Trophoblast cell (in vitro differentiated cells and primary cell): ENCODE results near the gene GSS.
"Not testable (repeated sequence)": the region's sequence is repeated elsewhere in the genome, so short reads cannot be mapped to it uniquely, and the experiment has no call there.

Source experiments
- DNase-seq, 2 donors: peaks; one replicate each; pipeline ENCODE4 v3.0.0-alpha.2; 2016
- H2AFZ ChIP-seq: 2 replicates; pipeline ENCODE4 v1.6.1; 2013; ENCODE audit warnings: low read length, moderate library complexity, mild to moderate bottlenecking; ENCODE audit not compliant: insufficient read depth, poor library complexity
- H2AK5ac ChIP-seq: 2 replicates; pipeline ENCODE4 v1.6.1; 2013; ENCODE audit warnings: mild to moderate bottlenecking, low read length
- H2BK120ac ChIP-seq: 2 replicates; pipeline ENCODE4 v1.6.1; 2013; ENCODE audit warnings: low read length, mild to moderate bottlenecking, moderate library complexity; ENCODE audit not compliant: insufficient read depth, poor library complexity
- H2BK12ac ChIP-seq: 2 replicates; pipeline ENCODE4 v1.6.1; 2013; ENCODE audit warnings: mild to moderate bottlenecking, low read length, moderate library complexity
- H2BK5ac ChIP-seq: 2 replicates; pipeline ENCODE4 v1.6.1; 2013; ENCODE audit warnings: low read length, low read depth, moderate library complexity, mild to moderate bottlenecking; ENCODE audit not compliant: poor library complexity
- H3K14ac ChIP-seq: 2 replicates; pipeline ENCODE4 v1.6.1; 2013; ENCODE audit warnings: mild to moderate bottlenecking, low read length
- H3K18ac ChIP-seq: 2 replicates; pipeline ENCODE4 v1.6.1; 2013; ENCODE audit warnings: mild to moderate bottlenecking, low read length
- H3K23ac ChIP-seq: 2 replicates; pipeline ENCODE4 v1.6.1; 2013; ENCODE audit warnings: low read length
- H3K27ac ChIP-seq: 2 replicates; pipeline ENCODE4 v1.5.1; 2013; ENCODE audit warnings: low read depth, mild to moderate bottlenecking, inconsistent platforms, low read length, moderate library complexity
- H3K27me3 ChIP-seq: 2 replicates; pipeline ENCODE4 v1.6.1; 2013; ENCODE audit warnings: inconsistent platforms, mild to moderate bottlenecking, low read length, moderate library complexity; ENCODE audit not compliant: insufficient read depth
- H3K36me3 ChIP-seq, 2 experiments: 1 replicate in 1 of 2; 2 replicates in 1 of 2; pipeline ENCODE4 v1.6.1; 2013; ENCODE audit warnings: low read length in 2 of 2, mild to moderate bottlenecking in 2 of 2, moderate library complexity in 1 of 2; ENCODE audit not compliant: insufficient read depth in 2 of 2, control insufficient read depth in 1 of 2
- H3K4ac ChIP-seq: 2 replicates; pipeline ENCODE4 v1.6.1; 2013; ENCODE audit warnings: low read depth, mild to moderate bottlenecking, low read length, moderate library complexity
- H3K4me1 ChIP-seq, 2 experiments: 1 replicate in 1 of 2; 2 replicates in 1 of 2; pipeline ENCODE4 v1.6.1; 2013; ENCODE audit warnings: low read length in 2 of 2, mild to moderate bottlenecking in 2 of 2, moderate library complexity in 1 of 2; ENCODE audit not compliant: insufficient read depth in 2 of 2, control insufficient read depth in 1 of 2
- H3K4me2 ChIP-seq: 2 replicates; pipeline ENCODE4 v1.6.1; 2013; ENCODE audit warnings: inconsistent platforms, mild to moderate bottlenecking, low read length, moderate library complexity
- H3K4me3 ChIP-seq: 2 replicates; pipeline ENCODE4 v1.5.1; 2013; ENCODE audit warnings: mild to moderate bottlenecking, low read depth, low read length, inconsistent platforms
- H3K79me1 ChIP-seq: one replicate; pipeline ENCODE4 v1.6.1; 2013; ENCODE audit warnings: low read length
- H3K79me2 ChIP-seq: 2 replicates; pipeline ENCODE4 v1.6.1; 2013; ENCODE audit warnings: low read length, mild to moderate bottlenecking; ENCODE audit not compliant: control insufficient read depth, insufficient read depth, poor library complexity
- H3K9ac ChIP-seq: 2 replicates; pipeline ENCODE4 v1.6.1; 2013; ENCODE audit warnings: mild to moderate bottlenecking, low read length
- H3K9me3 ChIP-seq: 2 replicates; pipeline ENCODE4 v1.6.1; 2013; ENCODE audit warnings: low read depth, mild to moderate bottlenecking, control low read depth, inconsistent platforms, low read length; ENCODE audit not compliant: insufficient read depth
- H4K12ac ChIP-seq: 2 replicates; pipeline ENCODE4 v1.6.1; 2013; ENCODE audit warnings: low read depth, mild to moderate bottlenecking, low read length, moderate library complexity
- H4K8ac ChIP-seq: 2 replicates; pipeline ENCODE4 v1.6.1; 2013; ENCODE audit warnings: low read depth, mild to moderate bottlenecking, low read length, moderate library complexity
- H4K91ac ChIP-seq: one replicate; pipeline ENCODE4 v1.6.1; 2013; ENCODE audit warnings: low read depth, mild to moderate bottlenecking, low read length, moderate library complexity
- whole genome bisulfite sequencing: extraction: QIAGEN DNeasy Blood & Tissue Kit; methylation state at CpG from one replicate; pipeline ENCODE4 v1.1.7; 2013; ENCODE audit warnings: missing lambda C conversion rate; ENCODE audit not compliant: insufficient read length, insufficient coverage; ENCODE audit errors: extremely low coverage; 5-methylcytosine and 5-hydroxymethylcytosine counted together

Gene GSS

GRCh38 chr20:34883809-34884208 is 71.8 kb downstream of the GSS start:
- Histone ChIP-seq H4K91ac (no peak overlapping the region), H3K9ac (no peak overlapping the region), H3K23ac (no peak overlapping the region), H3K4me2 (no peak overlapping the region), H3K4me1 (no peaks in the 10 kb centered on the region), H2BK120ac (no peak overlapping the region), H3K36me3 (peaks cover 9 to 12% of the 10 kb centered on the region in 2 experiments), H2AFZ (no peak overlapping the region), H4K12ac (no peak overlapping the region), H4K8ac (no peak overlapping the region), H3K27ac (no peak overlapping the region), H2AK5ac (no peak overlapping the region), H3K18ac (no peak overlapping the region), H3K79me2 (no peaks in the 10 kb centered on the region), H2BK5ac (no peak overlapping the region), H3K27me3 (no peaks in the 10 kb centered on the region), H3K14ac (no peak overlapping the region), H3K4me3 (no peak overlapping the region), H2BK12ac (no peak overlapping the region), H3K79me1 (no peaks in the 10 kb centered on the region), H3K4ac (no peak overlapping the region), H3K9me3 (no peaks in the 10 kb centered on the region)
- DNase-seq, result no peak
- WGBS, result no CpG with 5 or more reads among the region's 4 CpGs

GRCh38 chr20:34883087-34883688 is 72.4 kb downstream of the GSS start:
- no peak overlapping the region for H3K4me3 ChIP-seq
- no peak overlapping the region for H3K23ac ChIP-seq
- no peaks in the 10 kb centered on the region for H3K79me1 ChIP-seq
- no peak overlapping the region for H3K14ac ChIP-seq
- no peaks in the 10 kb centered on the region for H3K4me1 ChIP-seq
- H3K9ac ChIP-seq, result no peak overlapping the region
- H2BK12ac ChIP-seq, result no peak overlapping the region
- no peak overlapping the region for H3K18ac ChIP-seq
- H2AK5ac ChIP-seq, result no peak overlapping the region
- no peaks in the 10 kb centered on the region for H3K27me3 ChIP-seq
- no peak overlapping the region for H3K27ac ChIP-seq
- H3K36me3 ChIP-seq, result peaks cover 9 to 12% of the 10 kb centered on the region in 2 experiments
- no peak overlapping the region for H4K91ac ChIP-seq
- H3K79me2 ChIP-seq, result no peaks in the 10 kb centered on the region
- H3K4ac ChIP-seq, result no peak overlapping the region
- H4K12ac ChIP-seq, result no peak overlapping the region
- no peak overlapping the region for H2AFZ ChIP-seq
- no peaks in the 10 kb centered on the region for H3K9me3 ChIP-seq
- H2BK120ac ChIP-seq, result no peak overlapping the region
- no peak overlapping the region for H3K4me2 ChIP-seq
- H4K8ac ChIP-seq, result no peak overlapping the region
- no peak for DNase-seq
- no peak overlapping the region for H2BK5ac ChIP-seq

- Histone ChIP-seq H3K27ac (no peak overlapping the region), H3K4me3 (no peak overlapping the region), H2BK120ac (no peak overlapping the region), H4K8ac (no peak overlapping the region), H2AK5ac (no peak overlapping the region), H2AFZ (no peak overlapping the region), H3K9me3 (no peaks in the 10 kb centered on the region), H3K18ac (no peak overlapping the region), H3K4me1 (peaks cover 0 to 4% of the 10 kb centered on the region in 2 experiments), H3K9ac (no peak overlapping the region), H2BK5ac (no peak overlapping the region), H2BK12ac (no peak overlapping the region), H4K12ac (no peak overlapping the region), H3K4ac (no peak overlapping the region), H3K14ac (no peak overlapping the region), H3K79me2 (peaks cover 3% of the 10 kb centered on the region), H4K91ac (no peak overlapping the region), H3K23ac (no peak overlapping the region), H3K27me3 (no peaks in the 10 kb centered on the region), H3K79me1 (peaks cover under 1% of the 10 kb centered on the region), H3K36me3 (peaks cover 8 to 9% of the 10 kb centered on the region in 2 experiments), H3K4me2 (no peak overlapping the region)
- DNase-seq, result no peak
- WGBS, result no CpG with 5 or more reads among the region's 2 CpGs
These were observed 73.9 kb downstream of the GSS start for GRCh38 chr20:34881689-34882088.

- not testable (repeated sequence) for H2AK5ac ChIP-seq
These were observed 74.6 kb downstream of the GSS start for GRCh38 chr20:34880971-34881370.

More at GRCh38 chr20:34880971-34881370, 74.6 kb downstream of the GSS start:
- H3K9me3 ChIP-seq, H3K4me1 ChIP-seq, H2AFZ ChIP-seq, H3K27ac ChIP-seq, H4K91ac ChIP-seq, H3K36me3 ChIP-seq, H3K23ac ChIP-seq, H3K4me3 ChIP-seq, H2BK5ac ChIP-seq, DNase-seq, H3K27me3 ChIP-seq, H3K14ac ChIP-seq, H3K79me2 ChIP-seq, H3K4me2 ChIP-seq, H2BK120ac ChIP-seq, H3K79me1 ChIP-seq, H4K12ac ChIP-seq, H3K18ac ChIP-seq, H3K4ac ChIP-seq, H3K9ac ChIP-seq, H4K8ac ChIP-seq, H2BK12ac ChIP-seq: not testable (repeated sequence)
- WGBS, result no CpG with 5 or more reads among the region's 7 CpGs
